ENCODE results near the gene TRIM27. TPM values are rescaled to one million over a fixed set of nuclear protein-coding genes. Genes with fewer than 3 reads are reported as not detected.

TRIM27 gene
- total RNA-seq, 1 donor from 2014 or later: 91.8 TPM

- no peaks in the 10 kb centered on the region for H3K27me3 Mint-ChIP-seq
- H3K27ac Mint-ChIP-seq: peak overlapping the region; percentile 33
- TF ChIP-seq, protein P1, sequence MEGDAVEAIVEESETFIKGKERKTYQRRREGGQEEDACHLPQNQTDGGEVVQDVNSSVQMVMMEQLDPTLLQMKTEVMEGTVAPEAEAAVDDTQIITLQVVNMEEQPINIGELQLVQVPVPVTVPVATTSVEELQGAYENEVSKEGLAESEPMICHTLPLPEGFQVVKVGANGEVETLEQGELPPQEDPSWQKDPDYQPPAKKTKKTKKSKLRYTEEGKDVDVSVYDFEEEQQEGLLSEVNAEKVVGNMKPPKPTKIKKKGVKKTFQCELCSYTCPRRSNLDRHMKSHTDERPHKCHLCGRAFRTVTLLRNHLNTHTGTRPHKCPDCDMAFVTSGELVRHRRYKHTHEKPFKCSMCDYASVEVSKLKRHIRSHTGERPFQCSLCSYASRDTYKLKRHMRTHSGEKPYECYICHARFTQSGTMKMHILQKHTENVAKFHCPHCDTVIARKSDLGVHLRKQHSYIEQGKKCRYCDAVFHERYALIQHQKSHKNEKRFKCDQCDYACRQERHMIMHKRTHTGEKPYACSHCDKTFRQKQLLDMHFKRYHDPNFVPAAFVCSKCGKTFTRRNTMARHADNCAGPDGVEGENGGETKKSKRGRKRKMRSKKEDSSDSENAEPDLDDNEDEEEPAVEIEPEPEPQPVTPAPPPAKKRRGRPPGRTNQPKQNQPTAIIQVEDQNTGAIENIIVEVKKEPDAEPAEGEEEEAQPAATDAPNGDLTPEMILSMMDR (IDR thresholded peaks at IDR 0.05; ENCODE audit: unreplicated experiment): no peak
- no peak for DNase-seq (ENCODE audit: low spot score, unreplicated experiment)
- peaks cover 8% of the 10 kb centered on the region for H3K9me3 Mint-ChIP-seq (ENCODE audit: low read depth)
- no peak overlapping the region for H3K4me3 Mint-ChIP-seq (ENCODE audit: low read depth)
- no peaks in the 10 kb centered on the region for H3K36me3 Mint-ChIP-seq (ENCODE audit: insufficient read depth)
- H3K4me1 Mint-ChIP-seq (ENCODE audit: low read depth): peaks cover 5% of the 10 kb centered on the region
Measured at GRCh38 chr6:28887796-28888496, 35.8 kb downstream of the TRIM27 start.

- TF ChIP-seq, protein P1 (IDR thresholded peaks at IDR 0.05; ENCODE audit: unreplicated experiment): no peak
Measured at GRCh38 chr6:28886079-28886439, 37.7 kb downstream of the TRIM27 start.

DNA sequence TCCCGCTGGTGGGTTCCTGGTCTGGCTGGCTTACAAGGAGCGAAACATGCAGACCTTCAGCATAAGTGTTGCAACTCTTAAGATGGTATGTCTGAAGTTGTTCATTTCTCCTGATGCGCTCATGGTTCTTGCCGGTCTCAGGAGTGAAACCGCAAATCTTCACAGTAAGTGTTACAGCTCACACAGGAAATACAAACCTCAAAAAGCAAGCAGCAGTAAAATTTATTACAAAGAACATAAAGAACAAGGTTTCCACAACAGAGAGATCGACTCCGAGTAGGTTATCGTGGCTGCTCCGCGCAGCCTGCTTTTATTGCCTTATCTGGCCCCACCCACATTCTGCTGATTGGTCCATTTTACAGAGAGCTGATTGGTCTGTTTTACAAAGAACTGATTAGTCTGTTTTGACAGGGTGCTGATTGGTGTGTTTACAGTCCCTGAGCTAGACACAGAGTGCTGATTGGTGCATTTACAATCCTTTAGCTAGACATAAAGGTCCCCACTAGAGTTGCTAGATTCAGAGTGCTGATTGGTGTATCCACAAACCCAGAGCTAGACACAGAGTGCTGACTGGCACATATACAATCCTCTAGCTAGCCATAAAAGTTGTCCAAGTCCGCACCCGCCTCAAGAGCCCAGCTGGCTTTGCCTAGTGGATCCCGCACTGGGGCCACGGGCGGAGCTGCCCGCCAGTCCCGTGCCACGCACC is 39.2 kb downstream of the TRIM27 start:
- H3K36me3 Mint-ChIP-seq (ENCODE audit: insufficient read depth): no peaks in the 10 kb centered on the region
- no peak overlapping the region for H3K4me3 Mint-ChIP-seq (ENCODE audit: low read depth)
- H3K27me3 Mint-ChIP-seq: no peaks in the 10 kb centered on the region
- TF ChIP-seq, protein P1 (IDR thresholded peaks at IDR 0.05; ENCODE audit: unreplicated experiment): no peak
- H3K4me1 Mint-ChIP-seq (ENCODE audit: low read depth): peaks cover 9% of the 10 kb centered on the region
- H3K9me3 Mint-ChIP-seq (ENCODE audit: low read depth): peaks cover 11% of the 10 kb centered on the region
- DNase-seq (ENCODE audit: low spot score, unreplicated experiment): no peak
- no peak overlapping the region for H3K27ac Mint-ChIP-seq

More at GRCh38 chr6:28886079-28886439, 37.7 kb downstream of the TRIM27 start:
- H3K4me3 Mint-ChIP-seq (ENCODE audit: low read depth): no peak overlapping the region
- peaks cover 7% of the 10 kb centered on the region for H3K4me1 Mint-ChIP-seq (ENCODE audit: low read depth)
- no peak overlapping the region for H3K27ac Mint-ChIP-seq
- no peak for DNase-seq (ENCODE audit: low spot score, unreplicated experiment)
- H3K36me3 Mint-ChIP-seq (ENCODE audit: insufficient read depth): no peaks in the 10 kb centered on the region
- H3K27me3 Mint-ChIP-seq: no peaks in the 10 kb centered on the region
- peaks cover 11% of the 10 kb centered on the region for H3K9me3 Mint-ChIP-seq (ENCODE audit: low read depth)

DNA sequence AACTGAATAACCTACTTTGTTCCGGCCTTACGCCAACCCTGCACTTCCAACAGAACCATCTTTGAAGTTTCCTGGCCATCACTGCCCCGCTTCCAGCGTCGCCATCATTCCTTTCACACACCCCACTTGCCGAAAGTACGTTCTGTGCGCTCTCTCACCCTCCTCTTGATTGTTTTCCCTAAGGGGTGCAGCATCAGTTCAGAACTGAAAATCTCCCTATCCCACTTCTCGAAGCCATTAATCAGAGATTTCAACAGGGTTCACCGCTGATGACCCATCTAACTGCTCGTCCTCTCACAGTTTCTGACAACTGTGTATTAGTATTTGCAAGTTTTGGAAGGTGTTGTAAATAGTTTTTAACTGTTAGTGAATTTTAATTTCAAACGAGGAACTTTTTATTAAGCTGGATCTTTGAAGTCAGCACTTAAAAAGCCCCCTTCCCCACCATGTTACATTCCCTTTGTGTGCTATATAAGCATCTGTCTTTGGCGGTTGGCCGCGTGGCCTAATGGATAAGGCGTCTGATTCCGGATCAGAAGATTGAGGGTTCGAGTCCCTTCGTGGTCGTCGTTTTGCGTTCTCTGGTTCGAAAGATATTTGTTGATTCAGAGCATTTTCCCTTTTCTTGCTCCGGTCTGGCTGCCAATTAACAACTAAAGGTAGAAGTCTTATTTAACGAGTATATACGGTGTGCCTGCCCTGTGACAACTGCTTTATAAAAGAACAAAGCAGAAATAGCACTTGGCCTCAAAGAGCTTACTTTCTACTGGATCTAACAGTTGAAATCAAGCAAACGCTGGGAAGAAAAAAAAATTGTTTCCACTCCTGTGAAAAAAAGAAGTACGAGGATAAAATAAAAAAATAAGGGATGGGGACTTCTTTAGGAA is 42.6 kb downstream of the TRIM27 start:
- TF ChIP-seq, protein P1 (IDR thresholded peaks at IDR 0.05; ENCODE audit: unreplicated experiment): no peak
- peak; percentile 75 for DNase-seq (ENCODE audit: low spot score, unreplicated experiment)
- Mint-ChIP-seq H3K4me3 (ENCODE audit: low read depth) (peak overlapping the region; percentile 96), H3K27me3 (no peaks in the 10 kb centered on the region), H3K4me1 (ENCODE audit: low read depth) (peaks cover 7% of the 10 kb centered on the region), H3K36me3 (ENCODE audit: insufficient read depth) (no peaks in the 10 kb centered on the region), H3K9me3 (ENCODE audit: low read depth) (peaks cover 9% of the 10 kb centered on the region), H3K27ac (peak overlapping the region; percentile 97)

GRCh38 chr6:28880519-28880893 is 43.3 kb downstream of the TRIM27 start:
- peak overlapping the region; percentile 97 for H3K27ac Mint-ChIP-seq
- H3K36me3 Mint-ChIP-seq (ENCODE audit: insufficient read depth): no peaks in the 10 kb centered on the region
- H3K4me1 Mint-ChIP-seq (ENCODE audit: low read depth): peaks cover 7% of the 10 kb centered on the region
- DNase-seq (ENCODE audit: low spot score, unreplicated experiment): no peak
- H3K27me3 Mint-ChIP-seq: no peaks in the 10 kb centered on the region
- peaks cover 6% of the 10 kb centered on the region for H3K9me3 Mint-ChIP-seq (ENCODE audit: low read depth)
- peak overlapping the region; percentile 96 for H3K4me3 Mint-ChIP-seq (ENCODE audit: low read depth)
- TF ChIP-seq, protein P1 (IDR thresholded peaks at IDR 0.05; ENCODE audit: unreplicated experiment): no peak
